Cardiac muscle cell (in vitro differentiated cells and primary cell): ENCODE data around the gene BRD2. TPM values are rescaled to one million over a fixed set of nuclear protein-coding genes. Genes with fewer than 3 reads are reported as not detected.
A peak's percentile ranks its signal among the peaks of the same experiment; 100 is the strongest.
"Not testable (repeated sequence)": the region's sequence is repeated elsewhere in the genome, so short reads cannot be mapped to it uniquely, and the experiment has no call there.

Source experiments
- DNase-seq, 2 donors: peaks; one replicate each; pipeline versions ENCODE4 v3.0.0 to v3.0.0-alpha.2; 2010 to 2017; ENCODE audit warnings: low read depth in 1 of 2, low spot score in 1 of 2
- H3K27ac ChIP-seq: fragments of 200-600 bp; sonication (generic); 2 replicates; pipeline ENCODE4 v1.5.1; 2016
- H3K27me3 ChIP-seq: fragments of 200-600 bp; sonication (generic); 2 replicates; pipeline ENCODE4 v1.6.0; 2016; ENCODE audit warnings: control low read depth
- H3K36me3 ChIP-seq: fragments of 200-600 bp; sonication (generic); 2 replicates; pipeline ENCODE4 v1.5.1; 2016; ENCODE audit warnings: control low read depth
- H3K4me1 ChIP-seq: fragments of 200-600 bp; sonication (generic); 2 replicates; pipeline ENCODE4 v1.8.1; 2017; ENCODE audit warnings: low read depth, mild to moderate bottlenecking, mixed run types
- H3K4me3 ChIP-seq: fragments of 200-600 bp; sonication (generic); 2 replicates; pipeline ENCODE4 v1.5.1; 2016; ENCODE audit warnings: mild to moderate bottlenecking
- H3K9me3 ChIP-seq: fragments of 200-600 bp; sonication (generic); 2 replicates; pipeline ENCODE4 v1.5.1; 2017; ENCODE audit warnings: low read depth, mild to moderate bottlenecking, control low read depth
- CTCF ChIP-seq: IDR thresholded peaks from 2 replicates; pipeline ENCODE4 v1.5.1; 2012; ENCODE audit warnings: low read depth, mild to moderate bottlenecking, low read length
- polyA plus RNA-seq: library from polyadenylated mRNA; unstranded; fragments of >200 nt; fragmentation: Nextera tagmentation; extraction: Ambion mirVana; gene quantifications from 2 replicates; pipeline ENCODE4 v1.2.1, GENCODE V29; 2016
- total RNA-seq: library from RNA; depleted of rRNA; stranded (reverse); fragments of >200 nt; gene quantifications from 2 replicates; pipeline ENCODE4 v1.2.3, GENCODE V29; 2016

The BRD2 gene
- total and polyA plus RNA-seq, 2 experiments from 2014 or later = 137 to 232 TPM

GRCh38 chr6:32940656-32941213, 27.7 kb upstream of the BRD2 start, which contains the start of gene HLA-DMB:
TSS of gene HLA-DMB (minus strand) at chr6:32941028. CDS start at chr6:32940807, 221 bp downstream.
- TF ChIP-seq CTCF = no peak
- Histone ChIP-seq H3K36me3 (no peaks in the 10 kb centered on the region), H3K4me3 (peak within 1 kb of the TSS; percentile 15), H3K9me3 (no peaks in the 10 kb centered on the region), H3K27me3 (peaks cover 27% of the 10 kb centered on the region), H3K4me1 (no peaks in the 10 kb centered on the region), H3K27ac (no peak within 1 kb of the TSS)
- DNase-seq = peak; percentile 73 to 89

DNA sequence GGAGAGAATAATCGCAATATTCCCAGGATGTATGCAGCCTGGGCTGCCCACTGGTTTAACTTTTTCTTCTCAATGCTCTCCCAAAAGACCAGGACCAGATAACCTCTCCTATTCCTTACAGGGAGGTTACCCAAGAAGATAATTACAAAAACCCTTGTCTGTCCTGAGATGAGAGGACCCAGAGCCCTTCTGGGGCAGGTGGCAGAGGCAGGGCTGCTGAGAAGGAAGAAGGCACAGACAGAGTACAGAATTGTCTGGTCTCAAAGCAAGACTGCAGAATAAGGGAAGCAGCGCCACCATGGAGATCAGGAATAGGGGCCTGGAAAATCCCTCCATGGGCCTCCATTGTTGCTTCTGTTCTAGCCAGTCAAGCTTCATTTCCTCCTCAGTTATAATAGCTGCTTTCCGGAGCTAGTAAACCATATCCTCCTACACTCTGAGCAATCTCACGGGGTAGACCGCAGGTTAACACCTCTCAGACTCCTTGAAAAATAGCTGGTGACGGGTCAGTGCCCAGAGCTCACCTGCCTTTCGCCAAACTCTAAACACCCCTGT, 27.1 kb upstream of the BRD2 start:
- peaks cover 24% of the 10 kb centered on the region for H3K27me3 ChIP-seq
- no peak for TF ChIP-seq CTCF
- H3K4me1 ChIP-seq = no peaks in the 10 kb centered on the region
- H3K4me3 ChIP-seq = no peak overlapping the region
- H3K9me3 ChIP-seq = no peaks in the 10 kb centered on the region
- no peaks in the 10 kb centered on the region for H3K36me3 ChIP-seq
- no peak overlapping the region for H3K27ac ChIP-seq
- DNase-seq = no peak

DNA sequence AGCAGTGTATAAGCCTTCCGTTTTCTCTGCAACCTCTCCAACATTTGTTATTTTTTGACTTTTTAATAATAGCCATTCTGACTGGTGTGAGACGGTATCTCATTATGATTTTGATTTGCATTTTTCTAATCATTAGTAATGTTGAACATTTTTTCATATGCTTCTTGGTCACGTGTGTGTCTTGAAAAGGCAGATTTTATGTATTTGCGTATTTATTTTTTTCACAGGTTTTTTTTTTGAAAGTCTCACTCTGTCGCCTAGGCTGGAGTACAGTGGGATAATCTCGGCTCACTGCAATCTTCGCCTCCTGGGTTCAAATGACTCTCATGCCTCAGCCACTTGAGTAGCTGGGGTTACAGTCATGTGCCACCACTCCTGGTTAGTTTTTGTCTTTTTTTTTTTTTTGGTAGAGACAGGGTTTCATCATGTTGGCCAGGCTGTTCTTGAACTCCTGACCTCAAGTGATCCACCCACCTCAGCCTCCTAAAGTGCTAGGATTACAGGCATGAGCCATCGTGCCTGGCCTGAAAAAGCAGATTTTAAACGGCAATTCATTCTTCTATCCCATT, 25.8 kb upstream of the BRD2 start:
- not testable (repeated sequence) for H3K36me3 ChIP-seq, DNase-seq, H3K27ac ChIP-seq, H3K4me3 ChIP-seq, H3K4me1 ChIP-seq, H3K9me3 ChIP-seq
- peaks cover 10% of the 10 kb centered on the region for H3K27me3 ChIP-seq

- no peaks in the 10 kb centered on the region for H3K9me3 ChIP-seq
- H3K4me3 ChIP-seq = no peak overlapping the region
- H3K36me3 ChIP-seq = no peaks in the 10 kb centered on the region
- DNase-seq = no peak
- no peak overlapping the region for H3K27ac ChIP-seq
- H3K4me1 ChIP-seq = no peaks in the 10 kb centered on the region
- H3K27me3 ChIP-seq = no peaks in the 10 kb centered on the region
- TF ChIP-seq CTCF = no peak
These were observed 24.3 kb upstream of the BRD2 start for GRCh38 chr6:32943864-32944649.

- Histone ChIP-seq H3K4me1 (no peaks in the 10 kb centered on the region), H3K36me3 (no peaks in the 10 kb centered on the region), H3K4me3 (no peak overlapping the region), H3K27me3 (no peaks in the 10 kb centered on the region), H3K9me3 (no peaks in the 10 kb centered on the region), H3K27ac (no peak overlapping the region)
- TF ChIP-seq CTCF = no peak
- no peak for DNase-seq
These were observed 23.2 kb upstream of the BRD2 start for GRCh38 chr6:32945108-32945760.
